Panc1 (cell line): Measurements from ENCODE around the gene AKT1S1.

Experiments
- CTCF ChIP-seq: fragments of 450-650 bp; IDR thresholded peaks from 2 replicates; pipeline ENCODE4 v1.5.1; 2017; ENCODE audit warnings: mild to moderate bottlenecking
- SIN3A ChIP-seq: IDR thresholded peaks from 2 replicates; pipeline ENCODE4 v1.6.1; 2012; ENCODE audit warnings: low read depth, mild to moderate bottlenecking, low read length, moderate library complexity, borderline replicate concordance; ENCODE audit not compliant: insufficient read depth

GRCh38 chr19:49926515-49926914, 49.4 kb upstream of the AKT1S1 start:
- TF ChIP-seq CTCF (no peak), SIN3A (no peak)
